HepG2 (cell line): ENCODE data around the gene MPZ. TPM values are rescaled to one million over a fixed set of nuclear protein-coding genes. Genes with fewer than 3 reads are reported as not detected.

ENCODE experiments used
- ASH2L ChIP-seq: fragments of 300-600, 200-600 bp; sonication (generic); IDR thresholded peaks from 2 replicates; pipeline ENCODE4 v1.7.0; 2017; ENCODE audit warnings: low read depth, mild to moderate bottlenecking, moderate library complexity, mixed read lengths, low read length; ENCODE audit not compliant: insufficient read length
- ATF3 ChIP-seq: sonication (generic); formaldehyde crosslinking; IDR thresholded peaks from 2 replicates; pipeline ENCODE4 v1.4.0; 2020; ENCODE audit warnings: missing genetic modification reagents
- CBFB ChIP-seq: sonication (generic); formaldehyde crosslinking; IDR thresholded peaks from 2 replicates; pipeline ENCODE4 v1.4.0; 2020; ENCODE audit warnings: missing genetic modification reagents
- CREM ChIP-seq, 2 experiments: sonication (generic) in 1 of 2; formaldehyde crosslinking in 1 of 2; IDR thresholded peaks; 2 replicates each; pipeline versions ENCODE4 v1.4.0 to v1.6.1; 2016 to 2020; ENCODE audit warnings: antibody characterized with exemption in 1 of 2, mild to moderate bottlenecking in 1 of 2, missing genetic modification reagents in 1 of 2
- E2F1 ChIP-seq: sonication (generic); formaldehyde crosslinking; IDR thresholded peaks from 2 replicates; pipeline ENCODE4 v1.5.0; 2020; ENCODE audit warnings: missing genetic modification reagents
- GLI4 ChIP-seq: sonication (generic); formaldehyde crosslinking; IDR thresholded peaks from 2 replicates; pipeline ENCODE4 v1.5.1; 2020; ENCODE audit warnings: missing genetic modification reagents, mild to moderate bottlenecking, moderate library complexity, borderline replicate concordance
- MBNL3 ChIP-seq: fragments of 250-450 bp; sonication (Bioruptor Pico); conservative IDR thresholded peaks from 2 replicates; pipeline ENCODE4 v1.8.0; 2022; ENCODE audit warnings: mild to moderate bottlenecking, inconsistent platforms
- MED1 ChIP-seq: sonication (generic); formaldehyde crosslinking; IDR thresholded peaks from 2 replicates; pipeline ENCODE4 v1.4.0; 2020; ENCODE audit warnings: missing genetic modification reagents
- MIER3 ChIP-seq: IDR thresholded peaks from 2 replicates; pipeline ENCODE4 v1.6.1; 2016; ENCODE audit warnings: missing compliant biosample characterization, borderline replicate concordance
- NCOA5 ChIP-seq: sonication (generic); formaldehyde crosslinking; IDR thresholded peaks from 2 replicates; pipeline ENCODE4 v1.4.0; 2020; ENCODE audit warnings: missing genetic modification reagents
- PAX8 ChIP-seq: sonication (generic); formaldehyde crosslinking; IDR thresholded peaks from 2 replicates; pipeline ENCODE4 v1.8.0; 2022; ENCODE audit warnings: mild to moderate bottlenecking, missing genetic modification reagents, borderline replicate concordance
- RNF2 ChIP-seq: fragments of 450-650 bp; conservative IDR thresholded peaks from 2 replicates; pipeline ENCODE4 v1.6.1; 2016; ENCODE audit warnings: low read depth
- TCF12 ChIP-seq, 2 experiments: fragments of 450-650 bp in 1 of 2; sonication (generic) in 1 of 2; formaldehyde crosslinking in 1 of 2; IDR thresholded peaks; 2 replicates each; pipeline versions ENCODE4 v1.6.1 to v1.8.0; 2017 to 2022; ENCODE audit warnings: antibody characterized with exemption in 1 of 2, mild to moderate bottlenecking in 1 of 2, missing genetic modification reagents in 1 of 2, moderate library complexity in 1 of 2
- ZFP37 ChIP-seq: sonication (generic); formaldehyde crosslinking; IDR thresholded peaks from 2 replicates; pipeline ENCODE4 v1.4.0; 2020; ENCODE audit warnings: missing genetic modification reagents, borderline replicate concordance
- ZFP41 ChIP-seq: sonication (generic); formaldehyde crosslinking; IDR thresholded peaks from 2 replicates; pipeline ENCODE4 v1.4.0; 2020; ENCODE audit warnings: mild to moderate bottlenecking, missing genetic modification reagents, borderline replicate concordance
- ZNF276 ChIP-seq: sonication (generic); formaldehyde crosslinking; IDR thresholded peaks from 2 replicates; pipeline ENCODE4 v1.4.0; 2020; ENCODE audit warnings: mild to moderate bottlenecking, low read depth, missing genetic modification reagents
- ZNF280B ChIP-seq: sonication (generic); formaldehyde crosslinking; IDR thresholded peaks from 2 replicates; pipeline ENCODE4 v1.5.0; 2020; ENCODE audit warnings: missing genetic modification reagents, mild to moderate bottlenecking, borderline replicate concordance
- ZNF329 ChIP-seq: sonication (generic); formaldehyde crosslinking; IDR thresholded peaks from 2 replicates; pipeline ENCODE4 v1.9.0; 2021; ENCODE audit warnings: low read depth, mild to moderate bottlenecking, missing genetic modification reagents
- ZNF597 ChIP-seq: sonication (generic); formaldehyde crosslinking; IDR thresholded peaks from 2 replicates; pipeline ENCODE4 v1.5.0; 2020; ENCODE audit warnings: missing genetic modification reagents
- ZNF619 ChIP-seq: sonication (generic); formaldehyde crosslinking; IDR thresholded peaks from 2 replicates; pipeline ENCODE4 v1.4.0; 2020; ENCODE audit warnings: mild to moderate bottlenecking, missing genetic modification reagents
- ZNF75D ChIP-seq: sonication (generic); formaldehyde crosslinking; IDR thresholded peaks from 2 replicates; pipeline ENCODE4 v1.8.1; 2023; ENCODE audit warnings: missing genetic modification reagents, mild to moderate bottlenecking, borderline replicate concordance
- ZNF782 ChIP-seq: sonication (generic); formaldehyde crosslinking; IDR thresholded peaks from 2 replicates; pipeline ENCODE4 v1.4.0; 2020; ENCODE audit warnings: missing genetic modification reagents, mild to moderate bottlenecking, borderline replicate concordance
- ZSCAN22 ChIP-seq: sonication (generic); formaldehyde crosslinking; IDR thresholded peaks from 2 replicates; pipeline ENCODE4 v1.4.0; 2020; ENCODE audit warnings: mild to moderate bottlenecking, missing genetic modification reagents
- polyA plus RNA-seq, 8 experiments: library from polyadenylated mRNA; depleted of rRNA in 3 of 8; stranded (reverse) in 7 of 8; unstranded in 1 of 8; fragments of >200 nt; fragmentation: Illumina TruSeq in 4 of 8; extraction: Trizol in 4 of 8; gene quantifications; 2 replicates each; pipeline versions ENCODE4 v1.2.1 to v1.2.3, GENCODE V29; 2011 to 2016; ENCODE audit warnings: low read depth in 4 of 8, missing spikeins in 1 of 8, mixed read lengths in 1 of 8; ENCODE audit not compliant: insufficient read depth in 1 of 8
- total RNA-seq, 5 experiments: library from RNA; depleted of rRNA; stranded (reverse); fragments of >200 nt; fragmentation: Illumina TruSeq; extraction: Trizol; gene quantifications; 2 replicates each; pipeline ENCODE4 v1.2.3, GENCODE V29; 2016; ENCODE audit warnings: low read depth in 1 of 5

MPZ gene
- total and polyA plus RNA-seq, 2 of the 13 experiments (the other 11 are each of a cell fraction or from before 2014, with no cell fraction given), result 18.3 to 24.6 TPM

GRCh38 chr1:161313554-161314200, 3.9 kb upstream of the MPZ start (continued):
- peak; percentile 34; the same call in 1 of the 2 replicates for TF ChIP-seq ZNF280B (CRISPR knock-in tag)
- TF ChIP-seq NCOA5, result no peak
- TF ChIP-seq PAX8, result no peak
- no peak for TF ChIP-seq E2F1
- TF ChIP-seq CBFB, result no peak
- TF ChIP-seq ZNF75D (CRISPR knock-in tag), result no peak
- no peak for TF ChIP-seq ZFP41
- TF ChIP-seq ZNF782 (CRISPR knock-in tag), result no peak
- no peak for TF ChIP-seq GLI4 (CRISPR knock-in tag)
- TF ChIP-seq MBNL3, result no peak
- no peak for TF ChIP-seq ZNF619 (CRISPR knock-in tag)
- TF ChIP-seq MIER3 (CRISPR knock-in tag), result no peak
- TF ChIP-seq ASH2L, result no peak
- TF ChIP-seq ZFP37 (CRISPR knock-in tag), result peak; percentile 14; the same call in 1 of the 2 replicates
- TF ChIP-seq MED1 (CRISPR knock-in tag), result no peak
- peak; percentile 44; the same call in 1 of the 2 replicates for TF ChIP-seq ZNF329 (CRISPR knock-in tag)
- no peak for TF ChIP-seq ZNF597 (CRISPR knock-in tag)
- TF ChIP-seq CREM (IDR thresholded peaks at IDR 0.05), result no peak
- TF ChIP-seq CREM (CRISPR knock-in tag; IDR thresholded peaks at IDR 0.05), result no peak
- TF ChIP-seq ZNF276 (CRISPR knock-in tag), result no peak
- TF ChIP-seq RNF2, result 0 out of 2 replicates have a peak, but pooled peaks have one; percentile 34
- no peak for TF ChIP-seq ATF3 (CRISPR knock-in tag)
- no peak for TF ChIP-seq ZSCAN22
- no peak for TF ChIP-seq TCF12 (IDR thresholded peaks at IDR 0.05)
- TF ChIP-seq TCF12 (CRISPR knock-in tag; IDR thresholded peaks at IDR 0.05), result no peak
